HG03135 (cell line): ENCODE measurements around the gene ZNF560.
"Not testable (repeated sequence)": the region's sequence is repeated elsewhere in the genome, so short reads cannot be mapped to it uniquely, and the experiment has no call there.

Experiments
- ATAC-seq: cut with Tn5 transposase; IDR thresholded peaks from one replicate; pipeline ENCODE4 v1.9.1; 2021; ENCODE audit warnings: mild to moderate bottlenecking, moderate library complexity; ENCODE audit not compliant: unreplicated experiment

The ZNF560 gene

DNA sequence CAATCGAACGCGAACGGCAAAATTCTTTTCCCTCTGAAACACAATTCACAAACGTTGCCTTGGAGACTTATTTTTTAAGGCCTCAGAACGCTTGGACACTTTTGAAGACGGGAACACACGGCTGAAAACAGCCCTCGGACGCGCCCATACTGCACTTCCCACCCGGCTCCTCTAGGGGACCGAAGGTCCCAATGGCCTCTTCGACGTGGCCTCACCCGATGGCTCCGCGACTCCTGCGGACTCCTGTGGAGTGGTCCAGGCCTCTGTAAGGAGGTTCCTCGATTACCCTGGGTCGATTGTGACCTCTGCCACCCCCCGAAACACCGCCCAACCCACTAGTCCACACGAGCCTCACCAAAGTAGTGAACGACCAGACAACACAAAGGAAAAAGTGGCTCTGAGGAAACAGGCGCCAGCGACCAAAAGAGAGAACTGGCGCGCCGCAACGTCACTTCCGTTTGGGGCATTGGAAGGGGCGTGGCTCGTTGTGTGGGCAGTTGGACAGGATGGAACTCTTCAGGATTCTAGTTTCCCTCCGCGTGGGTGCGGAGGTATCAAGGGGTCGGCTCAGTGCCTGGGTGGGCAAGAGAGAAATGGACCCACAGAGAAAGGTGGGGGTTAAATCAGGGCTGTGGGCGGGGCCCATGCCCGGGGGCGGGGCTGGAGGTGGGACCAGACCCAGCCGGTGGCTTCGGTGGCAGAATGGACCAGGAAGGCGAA, at the start of gene ZNF560:
TSS of gene ZNF560 (minus strand) at position 434 of the 720 bp plus-strand sequence. CDS start 23,303 bp downstream, outside the sequence.
- no peak for ATAC-seq

GRCh38 chr19:9547870-9548269, 49.5 kb upstream of the ZNF560 start:
- ATAC-seq, result no peak

GRCh38 chr19:9541281-9541680, 42.9 kb upstream of the ZNF560 start:
- not testable (repeated sequence) for ATAC-seq

- not testable (repeated sequence) for ATAC-seq
Measured at GRCh38 chr19:9539921-9540320, 41.5 kb upstream of the ZNF560 start.

- not testable (repeated sequence) for ATAC-seq
Measured at GRCh38 chr19:9539201-9539600, 40.8 kb upstream of the ZNF560 start.

DNA sequence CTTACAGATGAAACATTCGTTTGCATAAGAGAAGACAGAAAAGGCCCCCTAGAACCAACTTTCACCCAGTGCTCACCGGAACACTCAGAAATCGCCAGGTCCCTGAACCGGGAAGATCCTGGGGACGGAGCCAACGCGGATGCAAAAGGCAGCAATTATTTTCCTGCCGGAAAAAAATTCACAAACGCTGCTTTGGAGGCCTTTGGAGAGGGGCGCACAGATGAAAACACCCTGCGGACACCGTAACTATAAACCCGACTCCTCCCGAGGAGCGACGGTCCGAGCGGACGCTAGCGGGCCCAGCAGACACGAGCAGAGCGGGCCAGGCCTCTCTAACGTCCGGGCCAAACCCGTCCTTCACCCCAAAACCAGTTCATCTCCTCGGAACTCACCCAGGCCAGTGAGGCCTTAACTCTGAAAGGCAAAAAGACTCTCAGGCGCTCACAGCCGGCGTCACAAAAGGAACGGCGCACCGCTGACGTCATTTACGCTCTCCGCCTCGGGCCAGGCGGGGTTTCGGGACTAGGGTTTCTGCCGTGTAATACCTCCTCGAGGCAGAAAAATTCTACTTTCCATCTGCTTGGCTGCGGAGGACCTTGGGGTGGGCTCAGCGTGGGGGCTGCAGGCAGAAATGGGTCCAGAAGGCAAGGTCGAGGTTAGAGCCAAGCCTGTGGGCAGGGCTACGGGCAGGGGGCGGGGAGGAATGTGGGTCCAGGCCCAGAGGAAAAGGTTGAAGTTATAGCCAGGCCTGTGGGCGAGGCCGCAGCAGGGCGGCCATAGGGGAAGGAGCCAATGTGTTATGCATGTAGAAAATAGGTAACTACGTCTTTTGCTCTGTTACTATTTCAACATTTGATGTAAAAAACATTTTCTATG, 40.0 kb upstream of the ZNF560 start, which contains the start of gene ZNF426:
TSS of gene ZNF426 (minus strand) at position 463 of the 876 bp plus-strand sequence. CDS start 2,413 bp downstream, outside the sequence.
- ATAC-seq, result peak; percentile 75

- no peak for ATAC-seq
Measured at GRCh38 chr19:9535934-9536333, 37.5 kb upstream of the ZNF560 start.

GRCh38 chr19:9531933-9532332, 33.5 kb upstream of the ZNF560 start:
- no peak for ATAC-seq

GRCh38 chr19:9528757-9529336, 30.4 kb upstream of the ZNF560 start:
- ATAC-seq, result no peak

DNA sequence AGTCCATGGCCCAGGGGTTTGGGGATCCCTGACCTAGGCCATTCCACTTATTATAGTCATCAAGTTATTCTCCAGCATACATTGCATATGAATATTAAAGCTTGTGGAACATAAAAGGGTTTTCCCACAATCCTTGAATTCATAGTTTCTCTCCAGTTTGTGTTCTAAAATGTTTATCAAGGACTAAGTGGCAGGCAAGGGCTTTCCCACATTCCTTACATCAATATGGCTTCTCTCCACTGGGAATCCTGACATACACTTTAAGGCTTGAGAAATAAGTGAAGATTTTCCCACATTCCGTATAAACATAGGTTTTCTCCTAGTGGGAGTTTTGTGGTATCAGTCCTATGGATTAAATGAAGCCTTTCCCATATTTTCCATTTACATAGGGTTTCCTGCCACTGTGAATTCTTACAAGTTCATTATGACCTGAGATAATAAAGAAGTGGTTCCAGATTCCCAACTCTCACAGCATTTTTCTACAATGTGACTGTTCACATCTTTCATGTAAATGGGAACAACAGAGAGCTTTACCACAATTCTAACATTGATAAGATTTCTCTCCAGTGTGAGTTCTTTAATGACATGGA, 25.6 kb upstream of the ZNF560 start:
- ATAC-seq, result no peak

DNA sequence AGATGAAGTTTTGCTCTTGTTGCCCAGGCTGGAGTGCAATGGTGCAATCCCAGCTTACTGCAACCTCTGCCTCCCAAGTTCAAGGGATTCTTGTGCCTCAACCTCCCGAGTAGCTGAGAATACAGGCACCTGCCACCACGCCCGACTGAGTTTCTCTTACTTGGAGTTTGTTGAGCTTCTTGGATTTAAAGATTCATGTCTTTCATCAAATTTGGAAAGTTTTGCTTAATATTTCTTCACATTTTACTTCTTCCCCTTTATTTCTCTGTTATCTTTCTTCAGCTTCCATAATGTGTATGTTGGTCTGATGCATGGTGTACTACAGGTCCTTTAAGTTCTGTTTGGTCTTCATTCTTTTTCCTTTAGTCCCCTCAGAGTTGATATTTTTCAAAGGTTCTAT, 8.9 kb upstream of the ZNF560 start:
- ATAC-seq, result no peak

- no peak for ATAC-seq
Measured at GRCh38 chr19:9500796-9501195, 2.4 kb upstream of the ZNF560 start.

- ATAC-seq, result no peak
Measured at GRCh38 chr19:9494096-9494495, 4.3 kb downstream of the ZNF560 start.

DNA sequence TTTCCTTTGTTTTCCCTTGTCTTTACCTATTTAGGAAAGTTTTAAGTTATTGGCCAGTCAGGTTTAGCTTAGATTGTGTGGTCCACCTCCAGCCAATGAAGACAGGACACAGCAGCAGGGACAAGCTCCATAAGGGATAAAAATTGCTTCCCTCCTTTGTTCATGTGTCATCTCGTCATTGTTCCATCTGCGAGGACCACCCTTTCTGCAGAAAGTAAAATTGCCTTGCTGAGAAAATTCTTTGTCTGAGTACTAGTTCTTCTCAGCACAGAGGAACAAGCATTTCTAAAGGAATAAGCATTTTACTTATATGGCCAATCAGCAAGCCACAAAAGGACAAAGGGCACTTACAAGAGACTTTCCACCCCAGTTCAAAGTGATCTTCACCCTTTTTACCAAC, 11.4 kb downstream of the ZNF560 start:
- ATAC-seq, result no peak

- no peak for ATAC-seq
Measured at GRCh38 chr19:9485140-9485539, 13.3 kb downstream of the ZNF560 start.

GRCh38 chr19:9474975-9475374, 23.4 kb downstream of the ZNF560 start:
- ATAC-seq, result no peak

DNA sequence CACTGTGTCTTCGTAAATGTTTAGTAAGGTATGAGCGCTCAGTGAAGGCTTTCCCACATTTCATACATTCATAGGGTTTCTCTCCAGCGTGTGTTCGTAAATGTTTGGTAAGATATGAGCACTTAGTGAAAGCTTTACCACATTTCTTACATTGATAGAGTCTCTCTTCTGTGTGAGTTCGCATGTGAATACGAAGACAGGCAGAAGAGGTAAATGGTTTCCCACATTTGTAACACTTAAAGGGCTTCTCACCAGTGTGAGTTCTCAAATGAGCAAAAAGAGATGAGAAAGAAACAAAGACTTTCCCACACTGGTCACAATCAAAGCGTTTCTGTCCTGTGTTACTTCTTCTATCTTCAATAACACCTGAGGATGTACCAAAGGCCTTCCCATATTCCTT, 31.3 kb downstream of the ZNF560 start:
- ATAC-seq, result no peak

- no peak for ATAC-seq
Measured at GRCh38 chr19:9461938-9462337, 36.5 kb downstream of the ZNF560 start.

- no peak for ATAC-seq
Measured at GRCh38 chr19:9456018-9456689, 42.3 kb downstream of the ZNF560 start.

DNA sequence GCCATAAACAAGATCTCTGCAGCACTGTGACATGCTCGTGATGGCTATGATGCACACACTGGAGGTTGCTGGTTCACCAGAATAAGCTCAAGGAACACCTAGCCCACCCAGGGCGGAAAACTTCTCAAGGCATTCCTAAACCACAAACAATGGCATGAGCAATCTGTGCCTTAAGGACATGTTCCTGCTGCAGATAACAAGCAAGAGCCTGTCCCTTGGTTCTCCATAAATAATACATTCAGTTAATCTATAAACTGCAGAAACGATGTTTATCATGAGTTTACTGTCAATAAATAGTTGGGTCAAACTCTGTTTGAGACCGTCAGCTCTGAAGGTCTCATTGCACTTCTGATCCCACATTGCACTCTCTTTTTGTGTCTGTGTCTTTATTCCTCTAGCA, 44.5 kb downstream of the ZNF560 start:
- no peak for ATAC-seq

- ATAC-seq, result no peak
Measured at GRCh38 chr19:9445037-9445436, 53.4 kb downstream of the ZNF560 start.
